CD4-positive, alpha-beta memory T cell (primary cell): Measurements from ENCODE around the gene ZNF3. TPM values are rescaled to one million over a fixed set of nuclear protein-coding genes. Genes with fewer than 3 reads are reported as not detected.

Experiments used
- CTCF ChIA-PET: fragments of 350-600 bp; sonication (Branson Sonifier 250); formaldehyde crosslinking; loops from one replicate; lab custom pipeline; 2021; ENCODE audit warnings: inconsistent platforms; ENCODE audit not compliant: partially characterized antibody; lab: Charles Lee
- POLR2A ChIA-PET: fragments of 350-600 bp; sonication (Branson Sonifier 250); formaldehyde crosslinking; loops from one replicate; lab custom pipeline; 2021; ENCODE audit not compliant: partially characterized antibody; lab: Charles Lee
- DNase-seq, 5 donors: peaks; one replicate each; pipeline versions ENCODE4 v3.0.0 to v3.0.0-alpha.2; 2020 to 2022; ENCODE audit warnings: mixed read lengths in 1 of 5
- H3K27ac ChIP-seq: one replicate; pipeline ENCODE4 v1.7.0; 2013; ENCODE audit warnings: low read depth, low read length
- H3K27me3 ChIP-seq: 2 replicates; pipeline ENCODE4 v1.7.0; 2013; ENCODE audit warnings: mild to moderate bottlenecking, low read length, moderate library complexity; ENCODE audit not compliant: insufficient read depth
- H3K36me3 ChIP-seq: 2 replicates; pipeline ENCODE4 v1.7.0; 2013; ENCODE audit warnings: mild to moderate bottlenecking, low read length, moderate library complexity; ENCODE audit not compliant: insufficient read depth
- H3K4me1 ChIP-seq: 2 replicates; pipeline ENCODE4 v1.7.0; 2013; ENCODE audit warnings: mild to moderate bottlenecking, low read length, moderate library complexity; ENCODE audit not compliant: insufficient read depth
- H3K4me3 ChIP-seq, 2 donors: one replicate each; pipeline ENCODE4 v1.7.0; 2013; ENCODE audit warnings: low read length in 2 of 2, mild to moderate bottlenecking in 1 of 2
- H3K9me3 ChIP-seq, 2 donors: one replicate each; pipeline ENCODE4 v1.7.0; 2013; ENCODE audit warnings: low read length in 2 of 2, control low read depth in 1 of 2; ENCODE audit not compliant: control insufficient read depth in 1 of 2
- H3K27ac Mint-ChIP-seq, 7 donors: one replicate each; pipeline ENCODE4 v1.8.0; 2020 to 2021; ENCODE audit warnings: mixed read lengths in 7 of 7, mild to moderate bottlenecking in 6 of 7, inconsistent platforms in 3 of 7, moderate library complexity in 3 of 7
- H3K27me3 Mint-ChIP-seq, 2 donors: one replicate each; pipeline ENCODE4 v1.8.0; 2020 to 2021; ENCODE audit warnings: mixed read lengths in 2 of 2
- H3K36me3 Mint-ChIP-seq, 2 donors: one replicate each; pipeline ENCODE4 v1.8.0; 2020 to 2021; ENCODE audit warnings: mixed read lengths in 2 of 2, inconsistent platforms in 1 of 2, mild to moderate bottlenecking in 1 of 2
- H3K4me1 Mint-ChIP-seq, 4 donors: one replicate each; pipeline ENCODE4 v1.8.0; 2020 to 2021; ENCODE audit warnings: mixed read lengths in 4 of 4, mild to moderate bottlenecking in 1 of 4
- H3K4me3 Mint-ChIP-seq, 8 donors: one replicate each; pipeline ENCODE4 v1.8.0; 2020 to 2021; ENCODE audit warnings: mixed read lengths in 8 of 8, mild to moderate bottlenecking in 7 of 8, moderate library complexity in 6 of 8, inconsistent platforms in 3 of 8
- H3K9me3 Mint-ChIP-seq, 8 donors: one replicate each; pipeline ENCODE4 v1.8.0; 2020 to 2021; ENCODE audit warnings: mixed read lengths in 8 of 8, mild to moderate bottlenecking in 5 of 8, inconsistent platforms in 3 of 8, moderate library complexity in 1 of 8
- intact Hi-C: fragments of 100-400 bp; cut with micrococcal nuclease; formaldehyde crosslinking; loops from one replicate; pipeline ENCODE4 v1.15.1; 2023
- polyA plus RNA-seq, 2 donors: library from polyadenylated mRNA; unstranded; fragments of 300-500 nt; fragmentation: Illumina TruSeq; gene quantifications; one replicate each; pipeline ENCODE4 v1.2.3, GENCODE V29; 2021
- total RNA-seq, 2 experiments: library from RNA; stranded (reverse); gene quantifications; one replicate each; pipeline ENCODE4 v1.2.3, GENCODE V29; 2021

The ZNF3 gene
- total and polyA plus RNA-seq, 4 experiments from 2014 or later, result 11.9 to 44.8 (median 34.8) TPM

- peak overlapping the region in 1 of 8 donors; percentile 72 for H3K4me3 Mint-ChIP-seq
- no peak overlapping the region for H3K27ac Mint-ChIP-seq
- H3K27me3 Mint-ChIP-seq, result no peaks in the 10 kb centered on the region
- Histone ChIP-seq H3K4me1 (peaks cover under 1% of the 10 kb centered on the region), H3K4me3 (no peak overlapping the region), H3K9me3 (peaks cover 10 to 22% of the 10 kb centered on the region in 2 donors), H3K27me3 (no peaks in the 10 kb centered on the region), H3K27ac (no peak overlapping the region), H3K36me3 (peaks cover 61% of the 10 kb centered on the region)
- ChIA-PET POLR2A (interaction anchor here (1.2 kb wide), 1 partner anchor 10 kb away, joined by 5 read pairs; no protein-coding TSS in a partner anchor), CTCF (no interaction called here)
- peaks cover 0 to 31% (median 28%) of the 10 kb centered on the region in 8 donors for H3K9me3 Mint-ChIP-seq
- DNase-seq, result no peak
- intact Hi-C loops, result no loop called here
- H3K4me1 Mint-ChIP-seq, result peaks cover 8 to 19% (median 12%) of the 10 kb centered on the region in 4 donors
- H3K36me3 Mint-ChIP-seq, result peaks cover 72 to 82% of the 10 kb centered on the region in 2 donors
Measured at GRCh38 chr7:100074841-100075240, 6.7 kb downstream of the ZNF3 start.

GRCh38 chr7:100072462-100072861, 9.1 kb downstream of the ZNF3 start:
- Mint-ChIP-seq H3K9me3 (peaks cover 0 to 31% (median 28%) of the 10 kb centered on the region in 8 donors), H3K36me3 (peaks cover 72 to 79% of the 10 kb centered on the region in 2 donors), H3K4me1 (peaks cover 4% of the 10 kb centered on the region in 4 donors), H3K4me3 (no peak overlapping the region), H3K27me3 (no peaks in the 10 kb centered on the region), H3K27ac (no peak overlapping the region)
- peaks cover 10 to 22% of the 10 kb centered on the region in 2 donors for H3K9me3 ChIP-seq
- POLR2A ChIA-PET, result interaction anchor here (0.8 kb wide), 1 partner anchor 28 kb away, joined by 3 read pairs; no protein-coding TSS in a partner anchor
- CTCF ChIA-PET, result no interaction called here
- DNase-seq, result no peak
- no peaks in the 10 kb centered on the region for H3K4me1 ChIP-seq
- no peak overlapping the region for H3K4me3 ChIP-seq
- H3K27ac ChIP-seq, result no peak overlapping the region
- H3K36me3 ChIP-seq, result peaks cover 61% of the 10 kb centered on the region
- H3K27me3 ChIP-seq, result no peaks in the 10 kb centered on the region
- intact Hi-C loops, result no loop called here

GRCh38 chr7:100071018-100071723, 10.4 kb downstream of the ZNF3 start:
- Mint-ChIP-seq H3K36me3 (peaks cover 61 to 73% of the 10 kb centered on the region in 2 donors), H3K4me3 (no peak overlapping the region), H3K4me1 (peaks cover 0 to 2% (median 0%) of the 10 kb centered on the region in 4 donors), H3K27ac (no peak overlapping the region), H3K9me3 (peaks cover 0 to 31% (median 28%) of the 10 kb centered on the region in 8 donors), H3K27me3 (no peaks in the 10 kb centered on the region)
- no peaks in the 10 kb centered on the region for H3K27me3 ChIP-seq
- DNase-seq, result no peak
- ChIA-PET POLR2A (interaction anchor here (1.0 to 1.6 kb wide), 2 partner anchors 9 to 21 kb away, joined by 3 to 4 read pairs; partner anchors contain the start of gene ZSCAN21), CTCF (interaction anchor here (0.6 to 1.4 kb wide), 6 partner anchors 15 to 379 kb away, joined by 3 read pairs; partner anchors contain the start of gene GJC3)
- peaks cover 10 to 22% of the 10 kb centered on the region in 2 donors for H3K9me3 ChIP-seq
- intact Hi-C loops, result no loop called here
- peaks cover 50% of the 10 kb centered on the region for H3K36me3 ChIP-seq
- H3K27ac ChIP-seq, result no peak overlapping the region
- H3K4me3 ChIP-seq, result no peak overlapping the region
- no peaks in the 10 kb centered on the region for H3K4me1 ChIP-seq

- intact Hi-C loops, result no loop called here
- POLR2A ChIA-PET, result interaction anchor here (1.6 kb wide), 1 partner anchor 20 kb away, joined by 4 read pairs; the partner anchor contains the start of gene ZSCAN21
Measured at GRCh38 chr7:100069991-100070390, 11.5 kb downstream of the ZNF3 start.

GRCh38 chr7:100066953-100067352, 14.6 kb downstream of the ZNF3 start:
- H3K4me1 ChIP-seq, result no peaks in the 10 kb centered on the region
- no peaks in the 10 kb centered on the region for H3K27me3 Mint-ChIP-seq
- H3K36me3 ChIP-seq, result peaks cover 22% of the 10 kb centered on the region
- CTCF ChIA-PET, result interaction anchor here (1.6 kb wide), 1 partner anchor 75 kb away, joined by 4 read pairs; no protein-coding TSS in a partner anchor
- H3K4me1 Mint-ChIP-seq, result peaks cover 0 to 2% (median 0%) of the 10 kb centered on the region in 4 donors
- POLR2A ChIA-PET, result interaction anchor here (0.6 to 1.5 kb wide), 3 partner anchors 21 to 99 kb away, joined by 3 to 5 read pairs (median 5); partner anchors contain the start of gene ZKSCAN1
- no peak overlapping the region for H3K27ac ChIP-seq
- no peak overlapping the region for H3K4me3 ChIP-seq
- peaks cover 40 to 52% of the 10 kb centered on the region in 2 donors for H3K36me3 Mint-ChIP-seq
- intact Hi-C loops, result no loop called here
- H3K4me3 Mint-ChIP-seq, result no peak overlapping the region
- no peak for DNase-seq
- no peaks in the 10 kb centered on the region for H3K27me3 ChIP-seq
- peaks cover 10 to 19% of the 10 kb centered on the region in 2 donors for H3K9me3 ChIP-seq
- H3K27ac Mint-ChIP-seq, result no peak overlapping the region
- H3K9me3 Mint-ChIP-seq, result peaks cover 0 to 21% (median 18%) of the 10 kb centered on the region in 8 donors

More at GRCh38 chr7:100069991-100070390, 11.5 kb downstream of the ZNF3 start:
- Mint-ChIP-seq H3K9me3 (peaks cover 0 to 31% (median 28%) of the 10 kb centered on the region in 8 donors), H3K27me3 (no peaks in the 10 kb centered on the region), H3K4me1 (peaks cover 0 to 2% (median 0%) of the 10 kb centered on the region in 4 donors), H3K4me3 (no peak overlapping the region), H3K36me3 (peaks cover 58 to 62% of the 10 kb centered on the region in 2 donors), H3K27ac (no peak overlapping the region)
- Histone ChIP-seq H3K27ac (no peak overlapping the region), H3K4me3 (no peak overlapping the region), H3K9me3 (peaks cover 10 to 22% of the 10 kb centered on the region in 2 donors), H3K27me3 (no peaks in the 10 kb centered on the region), H3K4me1 (no peaks in the 10 kb centered on the region), H3K36me3 (peaks cover 38% of the 10 kb centered on the region)
- DNase-seq, result no peak
- CTCF ChIA-PET, result interaction anchor here (0.7 to 1.4 kb wide), 4 partner anchors 80 to 156 kb away, joined by 3 read pairs; partner anchors contain the start of gene GJC3

GRCh38 chr7:100065452-100066186, 15.9 kb downstream of the ZNF3 start:
- no peaks in the 10 kb centered on the region for H3K4me1 ChIP-seq
- no peak for DNase-seq
- Mint-ChIP-seq H3K9me3 (peaks cover 0 to 8% (median 5%) of the 10 kb centered on the region in 8 donors), H3K36me3 (peaks cover 27 to 44% of the 10 kb centered on the region in 2 donors), H3K27ac (no peak overlapping the region), H3K27me3 (no peaks in the 10 kb centered on the region), H3K4me1 (peaks cover 0 to 2% (median 0%) of the 10 kb centered on the region in 4 donors), H3K4me3 (no peak overlapping the region)
- H3K27me3 ChIP-seq, result no peaks in the 10 kb centered on the region
- no peak overlapping the region for H3K27ac ChIP-seq
- ChIA-PET CTCF (interaction anchor here (1.0 kb wide), 1 partner anchor 342 kb away, joined by 3 read pairs; no protein-coding TSS in a partner anchor), POLR2A (interaction anchor here (0.6 to 1.2 kb wide), 2 partner anchors 10 to 43 kb away, joined by 3 to 5 read pairs; no protein-coding TSS in a partner anchor)
- intact Hi-C loops, result no loop called here
- H3K36me3 ChIP-seq, result peaks cover 17% of the 10 kb centered on the region
- H3K9me3 ChIP-seq, result peaks cover 6 to 7% of the 10 kb centered on the region in 2 donors
- H3K4me3 ChIP-seq, result no peak overlapping the region
